Ovary (tissue), 3 donors: Measurements from ENCODE around the gene FOXP1.

ENCODE experiments used
- CTCF ChIP-seq, 3 donors: fragments of 450-650 bp in 2 of 3; fragments of 200-600 bp in 1 of 3; IDR thresholded peaks; one replicate each; pipeline versions ENCODE4 v1.5.1 to v1.8.0; 2016 to 2022; ENCODE audit warnings: antibody characterized with exemption in 3 of 3, mild to moderate bottlenecking in 1 of 3
- EP300 ChIP-seq: sonication (generic); formaldehyde crosslinking; IDR thresholded peaks from one replicate; pipeline ENCODE4 v1.6.1; 2017; ENCODE audit warnings: antibody characterized with exemption
- donor health status: DM: no; HTN: no; CAD: no.

GRCh38 chr3:71525391-71525790, 58.1 kb downstream of the FOXP1 start:
- TF ChIP-seq CTCF (IDR thresholded peaks at IDR 0.05), result no peak
- TF ChIP-seq EP300, result no peak
